Kidney (tissue), 14 donors: ENCODE results near the gene KY. TPM values are rescaled to one million over a fixed set of nuclear protein-coding genes. Genes with fewer than 3 reads are reported as not detected.

Experiments
- DNase-seq, 5 donors: peaks; one replicate each; pipeline ENCODE4 v3.0.0-alpha.2; 2013 to 2020
- FAIRE-seq: peaks from 2 replicates; lab custom pipeline; 2012; peaks lifted over from hg19 to GRCh38; lab: Jason Lieb, UNC
- H3K27ac ChIP-seq, 2 donors: one replicate each; pipeline ENCODE4 v1.7.0; 2013; ENCODE audit warnings: low read depth in 2 of 2, low read length in 2 of 2, inconsistent platforms in 1 of 2
- H3K27me3 ChIP-seq: one replicate; pipeline ENCODE4 v1.7.1; 2013; ENCODE audit warnings: low read length, inconsistent platforms; ENCODE audit not compliant: control insufficient read depth, insufficient read depth
- H3K36me3 ChIP-seq, 3 donors: one replicate each; pipeline versions ENCODE4 v1.7.0 to v1.7.1; 2013; ENCODE audit warnings: low read length in 3 of 3, control low read depth in 1 of 3, inconsistent platforms in 1 of 3; ENCODE audit not compliant: insufficient read depth in 3 of 3, control insufficient read depth in 2 of 3
- H3K4me1 ChIP-seq, 3 donors: one replicate each; pipeline versions ENCODE4 v1.7.0 to v1.7.1; 2013; ENCODE audit warnings: low read length in 3 of 3, inconsistent platforms in 1 of 3, low read depth in 1 of 3; ENCODE audit not compliant: control insufficient read depth in 2 of 3, insufficient read depth in 2 of 3
- H3K4me3 ChIP-seq, 3 donors: one replicate each; pipeline versions ENCODE4 v1.7.0 to v1.8.1; 2013; ENCODE audit warnings: low read length in 3 of 3, control low read depth in 1 of 3, inconsistent platforms in 1 of 3
- H3K9ac ChIP-seq, 3 donors: one replicate each; pipeline versions ENCODE4 v1.7.0 to v1.7.1; 2013; ENCODE audit warnings: low read length in 3 of 3, control low read depth in 1 of 3, inconsistent platforms in 1 of 3
- H3K9me3 ChIP-seq, 3 donors: one replicate each; pipeline versions ENCODE4 v1.7.0 to v1.7.1; 2013; ENCODE audit warnings: low read length in 3 of 3, control low read depth in 1 of 3, inconsistent platforms in 1 of 3; ENCODE audit not compliant: control insufficient read depth in 2 of 3, insufficient read depth in 1 of 3
- CTCF ChIP-seq: IDR thresholded peaks from 3 replicates; pipeline ENCODE4 v1.5.1; 2012; ENCODE audit warnings: mild to moderate bottlenecking, moderate library complexity, borderline replicate concordance; ENCODE audit not compliant: insufficient read depth; ENCODE audit errors: extremely low read depth
- intact Hi-C: fragments of 100-400 bp; cut with DNase I; formaldehyde crosslinking; loops from one replicate; pipeline ENCODE4 v1.11.1; 2022
- polyA plus RNA-seq: library from polyadenylated mRNA; stranded (reverse); fragments of 350-450 nt; fragmentation: Illumina TruSeq; extraction: RNeasy Lipid Tissue Mini Kit (QIAGEN cat#74804); gene quantifications from one replicate; pipeline ENCODE4 v1.2.3, GENCODE V29; 2014; ENCODE audit warnings: low read depth, low replicate concordance; ENCODE audit not compliant: insufficient read depth
- total RNA-seq: library from RNA; stranded (reverse); fragmentation: NEBNext Ultra II Directional; extraction: Animal tissue kit (Norgen Biotek cat#: 25700); gene quantifications from one replicate; pipeline ENCODE4 v1.2.1, GENCODE V29; 2021
- donor health status: control.
- donor health status: control.
- donor health status: control.
- donor health status: control.
- donor health status: control.
- donor health status: DM: yes; HTN: yes; CAD: no.
- donor health status: Normal renal cell carcinoma (clear cell type).

The KY gene
- total and polyA plus RNA-seq, 2 donors from 2014 or later, result 0.50 to 0.69 TPM

- no peak for DNase-seq
- FAIRE-seq, result no peak
- intact Hi-C loops, result no loop called here
Measured at GRCh38 chr3:134652886-134653630, 2.2 kb upstream of the KY start.

GRCh38 chr3:134652409-134652831 lies 1.6 kb upstream of the KY start:
- no peak for TF ChIP-seq CTCF
- Histone ChIP-seq H3K27ac (no peak overlapping the region), H3K4me1 (peaks cover 0 to 2% (median 0%) of the 10 kb centered on the region in 3 donors), H3K9me3 (no peaks in the 10 kb centered on the region), H3K9ac (no peak overlapping the region), H3K4me3 (no peak overlapping the region), H3K27me3 (no peaks in the 10 kb centered on the region), H3K36me3 (no peaks in the 10 kb centered on the region)
- FAIRE-seq (no peak), DNase-seq (no peak)
- intact Hi-C loops, result no loop called here

More at GRCh38 chr3:134652886-134653630, 2.2 kb upstream of the KY start:
- Histone ChIP-seq H3K4me3 (no peak overlapping the region), H3K9ac (no peak overlapping the region), H3K27me3 (no peaks in the 10 kb centered on the region), H3K4me1 (peaks cover 0 to 2% (median 0%) of the 10 kb centered on the region in 3 donors), H3K9me3 (no peaks in the 10 kb centered on the region), H3K27ac (no peak overlapping the region), H3K36me3 (no peaks in the 10 kb centered on the region)
- no peak for TF ChIP-seq CTCF

GRCh38 chr3:134651347-134652041 lies 672 bp upstream of the KY start:
- TF ChIP-seq CTCF, result no peak
- Histone ChIP-seq H3K27me3 (no peaks in the 10 kb centered on the region), H3K27ac (peak overlapping the region; percentile 26 to 41), H3K9me3 (no peaks in the 10 kb centered on the region), H3K36me3 (no peaks in the 10 kb centered on the region), H3K9ac (peak overlapping the region in 1 of 3 donors; percentile 37), H3K4me3 (peak overlapping the region; percentile 17 to 74 (median 54)), H3K4me1 (peaks cover 0 to 2% (median 0%) of the 10 kb centered on the region in 3 donors)
- FAIRE-seq, result no peak
- DNase-seq, result peak in 4 of 5 donors; percentile 41 to 63 (median 55)
- intact Hi-C loops, result no loop called here
